CD8-positive, alpha-beta memory T cell (primary cell): ENCODE measurements around the gene HUNK. TPM values are rescaled to one million over a fixed set of nuclear protein-coding genes. Genes with fewer than 3 reads are reported as not detected.

Experiments used
- CTCF ChIA-PET: fragments of 350-600 bp; sonication (Branson Sonifier 250); formaldehyde crosslinking; loops from one replicate; lab custom pipeline; 2021; ENCODE audit warnings: antibody characterized with exemption; lab: Charles Lee
- POLR2A ChIA-PET: fragments of 350-600 bp; sonication (Branson Sonifier 250); formaldehyde crosslinking; loops from one replicate; lab custom pipeline; 2021; ENCODE audit warnings: antibody characterized with exemption; lab: Charles Lee
- DNase-seq, 5 donors: peaks; one replicate each; pipeline versions ENCODE4 v3.0.0 to v3.0.0-alpha.2; 2020 to 2022; ENCODE audit warnings: mixed read lengths in 1 of 5
- H3K27ac ChIP-seq: one replicate; pipeline ENCODE4 v1.7.0; 2013; ENCODE audit warnings: low read depth, mild to moderate bottlenecking, low read length, moderate library complexity
- H3K27me3 ChIP-seq: 2 replicates; pipeline ENCODE4 v1.7.0; 2013; ENCODE audit warnings: low read length, mild to moderate bottlenecking; ENCODE audit not compliant: insufficient read depth, poor library complexity, severe bottlenecking
- H3K36me3 ChIP-seq: 2 replicates; pipeline ENCODE4 v1.7.0; 2013; ENCODE audit warnings: mild to moderate bottlenecking, low read length, moderate library complexity; ENCODE audit not compliant: insufficient read depth
- H3K4me1 ChIP-seq: 2 replicates; pipeline ENCODE4 v1.7.0; 2013; ENCODE audit warnings: mild to moderate bottlenecking, low read length, moderate library complexity; ENCODE audit not compliant: insufficient read depth
- H3K4me3 ChIP-seq: 2 replicates; pipeline ENCODE4 v1.7.0; 2013; ENCODE audit warnings: mild to moderate bottlenecking, low read length
- H3K9me3 ChIP-seq: 2 replicates; pipeline ENCODE4 v1.7.0; 2013; ENCODE audit warnings: mild to moderate bottlenecking, low read length
- H3K27ac Mint-ChIP-seq, 8 donors: one replicate each; pipeline ENCODE4 v1.8.0; 2020 to 2021; ENCODE audit warnings: mixed read lengths in 8 of 8, mild to moderate bottlenecking in 6 of 8, inconsistent platforms in 3 of 8, moderate library complexity in 3 of 8
- H3K27me3 Mint-ChIP-seq, 2 donors: one replicate each; pipeline ENCODE4 v1.8.0; 2020 to 2021; ENCODE audit warnings: mixed read lengths in 2 of 2, mild to moderate bottlenecking in 1 of 2, moderate library complexity in 1 of 2
- H3K36me3 Mint-ChIP-seq, 3 donors: one replicate each; pipeline ENCODE4 v1.8.0; 2020 to 2021; ENCODE audit warnings: mixed read lengths in 3 of 3, inconsistent platforms in 1 of 3, mild to moderate bottlenecking in 1 of 3
- H3K4me1 Mint-ChIP-seq, 3 donors: one replicate each; pipeline ENCODE4 v1.8.0; 2020 to 2021; ENCODE audit warnings: mixed read lengths in 3 of 3, inconsistent platforms in 1 of 3, mild to moderate bottlenecking in 1 of 3
- H3K4me3 Mint-ChIP-seq, 7 donors: one replicate each; pipeline ENCODE4 v1.8.0; 2020 to 2021; ENCODE audit warnings: mixed read lengths in 7 of 7, mild to moderate bottlenecking in 6 of 7, moderate library complexity in 4 of 7, inconsistent platforms in 2 of 7
- H3K9me3 Mint-ChIP-seq, 5 donors: one replicate each; pipeline ENCODE4 v1.8.0; 2020 to 2022; ENCODE audit warnings: mixed read lengths in 5 of 5, mild to moderate bottlenecking in 3 of 5, moderate library complexity in 2 of 5, inconsistent platforms in 1 of 5
- polyA plus RNA-seq: library from polyadenylated mRNA; unstranded; fragments of 300-500 nt; fragmentation: Illumina TruSeq; gene quantifications from one replicate; pipeline ENCODE4 v1.2.3, GENCODE V29; 2021
- total RNA-seq, 2 experiments: library from RNA; stranded (reverse); gene quantifications; one replicate each; pipeline ENCODE4 v1.2.3, GENCODE V29; 2021

The HUNK gene
- total and polyA plus RNA-seq, 3 experiments from 2014 or later, result 0.02 to 0.20 (median 0.06) TPM

DNA sequence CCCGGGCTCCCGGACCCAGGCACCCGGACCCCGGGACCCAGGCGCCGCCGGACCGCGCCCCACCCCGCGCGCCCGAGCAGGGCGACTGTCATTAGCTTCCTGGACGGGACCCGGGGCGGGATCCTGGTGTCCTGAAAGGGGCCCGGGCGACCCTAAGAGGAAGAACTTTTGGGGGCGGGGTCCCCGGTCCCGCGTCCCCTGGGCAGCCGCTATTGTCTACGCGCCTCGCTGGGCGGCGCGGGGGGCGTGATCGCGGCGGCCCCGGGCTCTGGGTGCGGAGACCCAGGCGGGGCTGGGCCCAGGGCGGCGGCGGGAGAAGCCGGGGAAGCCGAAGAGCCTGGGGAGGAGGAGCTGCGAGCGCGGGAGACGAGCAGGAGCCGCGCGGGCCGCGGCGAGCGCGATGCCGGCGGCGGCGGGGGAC, 465 bp downstream of the HUNK start:
- Mint-ChIP-seq H3K4me1 (peaks cover 10 to 14% (median 11%) of the 10 kb centered on the region in 3 donors), H3K27ac (no peak overlapping the region), H3K36me3 (peaks cover 0 to 2% (median 0%) of the 10 kb centered on the region in 3 donors), H3K4me3 (no peak overlapping the region), H3K9me3 (peaks cover 0 to 3% (median 0%) of the 10 kb centered on the region in 5 donors), H3K27me3 (peaks cover 29 to 59% of the 10 kb centered on the region in 2 donors)
- ChIA-PET POLR2A (no interaction called here), CTCF (interaction anchor here (1.0 kb wide), 1 partner anchor 15 kb away, joined by 3 read pairs; no protein-coding TSS in a partner anchor)
- Histone ChIP-seq H3K4me1 (no peaks in the 10 kb centered on the region), H3K9me3 (no peaks in the 10 kb centered on the region), H3K27me3 (peaks cover 10% of the 10 kb centered on the region), H3K4me3 (no peak overlapping the region), H3K36me3 (no peaks in the 10 kb centered on the region), H3K27ac (no peak overlapping the region)
- DNase-seq, result no peak

GRCh38 chr21:31873696-31874599, 1.1 kb downstream of the HUNK start:
- DNase-seq, result peak in 2 of 5 donors; percentile 4 to 29
- Histone ChIP-seq H3K4me1 (no peaks in the 10 kb centered on the region), H3K27me3 (peaks cover 10% of the 10 kb centered on the region), H3K27ac (no peak overlapping the region), H3K36me3 (no peaks in the 10 kb centered on the region), H3K9me3 (no peaks in the 10 kb centered on the region), H3K4me3 (no peak overlapping the region)
- H3K9me3 Mint-ChIP-seq, result peaks cover 0 to 3% (median 0%) of the 10 kb centered on the region in 5 donors
- peak overlapping the region in 1 of 7 donors; percentile 80 for H3K4me3 Mint-ChIP-seq
- H3K27me3 Mint-ChIP-seq, result peaks cover 29 to 59% of the 10 kb centered on the region in 2 donors
- peaks cover 0 to 2% (median 0%) of the 10 kb centered on the region in 3 donors for H3K36me3 Mint-ChIP-seq
- H3K4me1 Mint-ChIP-seq, result peaks cover 10 to 14% (median 11%) of the 10 kb centered on the region in 3 donors
- H3K27ac Mint-ChIP-seq, result no peak overlapping the region
- CTCF ChIA-PET, result interaction anchor here (1.0 kb wide), 1 partner anchor 15 kb away, joined by 3 read pairs; no protein-coding TSS in a partner anchor
- POLR2A ChIA-PET, result no interaction called here

GRCh38 chr21:31874812-31875212, 2.0 kb downstream of the HUNK start:
- H3K27me3 Mint-ChIP-seq, result peaks cover 29 to 61% of the 10 kb centered on the region in 2 donors
- peak overlapping the region in 3 of 7 donors; percentile 17 to 80 (median 50) for H3K4me3 Mint-ChIP-seq
- H3K4me1 Mint-ChIP-seq, result peaks cover 10 to 14% (median 11%) of the 10 kb centered on the region in 3 donors
- H3K9me3 ChIP-seq, result no peaks in the 10 kb centered on the region
- H3K27me3 ChIP-seq, result peaks cover 13% of the 10 kb centered on the region
- no peaks in the 10 kb centered on the region for H3K36me3 ChIP-seq
- peak overlapping the region in 1 of 8 donors; percentile 31 for H3K27ac Mint-ChIP-seq
- ChIA-PET CTCF (no interaction called here), POLR2A (no interaction called here)
- no peaks in the 10 kb centered on the region for H3K4me1 ChIP-seq
- H3K36me3 Mint-ChIP-seq, result peaks cover 0 to 2% (median 0%) of the 10 kb centered on the region in 3 donors
- no peak overlapping the region for H3K4me3 ChIP-seq
- DNase-seq, result no peak
- H3K27ac ChIP-seq, result no peak overlapping the region
- H3K9me3 Mint-ChIP-seq, result peaks cover 0 to 3% (median 0%) of the 10 kb centered on the region in 5 donors

GRCh38 chr21:31875496-31876015, 2.7 kb downstream of the HUNK start:
- Mint-ChIP-seq H3K27ac (no peak overlapping the region), H3K36me3 (peaks cover 0 to 2% (median 0%) of the 10 kb centered on the region in 3 donors), H3K9me3 (peaks cover 0 to 3% (median 0%) of the 10 kb centered on the region in 5 donors), H3K4me3 (peak overlapping the region in 2 of 7 donors; percentile 23 to 44), H3K27me3 (peaks cover 27 to 62% of the 10 kb centered on the region in 2 donors), H3K4me1 (peaks cover 10 to 14% (median 11%) of the 10 kb centered on the region in 3 donors)
- no peak for DNase-seq
- no peaks in the 10 kb centered on the region for H3K4me1 ChIP-seq
- ChIA-PET CTCF (no interaction called here), POLR2A (no interaction called here)
- H3K4me3 ChIP-seq, result no peak overlapping the region
- no peak overlapping the region for H3K27ac ChIP-seq
- no peaks in the 10 kb centered on the region for H3K9me3 ChIP-seq
- peaks cover 13% of the 10 kb centered on the region for H3K27me3 ChIP-seq
- H3K36me3 ChIP-seq, result no peaks in the 10 kb centered on the region

GRCh38 chr21:31877463-31877957, 4.7 kb downstream of the HUNK start:
- H3K4me3 Mint-ChIP-seq, result no peak overlapping the region
- H3K9me3 ChIP-seq, result no peaks in the 10 kb centered on the region
- peaks cover 0 to 3% (median 0%) of the 10 kb centered on the region in 5 donors for H3K9me3 Mint-ChIP-seq
- no peak for DNase-seq
- H3K36me3 ChIP-seq, result no peaks in the 10 kb centered on the region
- POLR2A ChIA-PET, result no interaction called here
- peaks cover 7% of the 10 kb centered on the region for H3K27me3 ChIP-seq
- H3K27ac Mint-ChIP-seq, result no peak overlapping the region
- CTCF ChIA-PET, result no interaction called here
- no peak overlapping the region for H3K27ac ChIP-seq
- H3K36me3 Mint-ChIP-seq, result peaks cover 0 to under 1% (median 0%) of the 10 kb centered on the region in 3 donors
- H3K27me3 Mint-ChIP-seq, result peaks cover 21 to 53% of the 10 kb centered on the region in 2 donors
- H3K4me1 Mint-ChIP-seq, result peaks cover under 1 to 5% (median 1%) of the 10 kb centered on the region in 3 donors
- no peaks in the 10 kb centered on the region for H3K4me1 ChIP-seq
- H3K4me3 ChIP-seq, result no peak overlapping the region

GRCh38 chr21:31878831-31879230, 6.0 kb downstream of the HUNK start:
- H3K36me3 ChIP-seq, result no peaks in the 10 kb centered on the region

DNA sequence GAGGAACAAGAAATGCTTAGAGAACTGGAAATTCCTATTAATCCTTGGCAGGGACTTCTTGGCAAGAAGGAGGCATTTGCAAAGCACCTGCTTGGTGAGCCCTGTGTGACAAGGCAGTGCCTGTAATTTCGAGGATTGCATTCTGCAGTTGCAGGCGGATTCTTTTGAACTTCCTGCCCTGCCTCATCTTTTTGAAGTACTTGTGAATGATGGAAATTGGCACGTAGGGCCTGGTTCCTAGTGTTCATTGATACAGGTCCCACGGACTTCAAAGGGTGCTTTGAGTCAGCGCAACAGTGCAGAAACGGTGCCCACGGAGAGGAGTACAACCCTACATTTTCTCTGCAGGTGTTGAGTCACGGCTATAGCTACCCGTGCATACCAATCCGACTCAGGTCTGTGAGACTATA, 6.4 kb downstream of the HUNK start:
- no peak overlapping the region for H3K27ac ChIP-seq
- Mint-ChIP-seq H3K9me3 (peaks cover 0 to 3% (median 0%) of the 10 kb centered on the region in 5 donors), H3K27ac (no peak overlapping the region), H3K4me1 (peaks cover 0 to 4% (median 1%) of the 10 kb centered on the region in 3 donors), H3K27me3 (peaks cover 20 to 52% of the 10 kb centered on the region in 2 donors), H3K4me3 (no peak overlapping the region), H3K36me3 (no peaks in the 10 kb centered on the region)
- H3K4me3 ChIP-seq, result no peak overlapping the region
- no peaks in the 10 kb centered on the region for H3K4me1 ChIP-seq
- H3K27me3 ChIP-seq, result peaks cover 7% of the 10 kb centered on the region
- H3K36me3 ChIP-seq, result no peaks in the 10 kb centered on the region
- POLR2A ChIA-PET, result no interaction called here
- H3K9me3 ChIP-seq, result no peaks in the 10 kb centered on the region
- CTCF ChIA-PET, result no interaction called here
- no peak for DNase-seq

More at GRCh38 chr21:31878831-31879230, 6.0 kb downstream of the HUNK start:
- no peak overlapping the region for H3K27ac Mint-ChIP-seq
- H3K9me3 Mint-ChIP-seq, result peaks cover 0 to 3% (median 0%) of the 10 kb centered on the region in 5 donors
- H3K27me3 Mint-ChIP-seq, result peaks cover 20 to 52% of the 10 kb centered on the region in 2 donors
- H3K4me3 ChIP-seq, result no peak overlapping the region
- H3K27me3 ChIP-seq, result peaks cover 7% of the 10 kb centered on the region
- H3K9me3 ChIP-seq, result no peaks in the 10 kb centered on the region
- no peaks in the 10 kb centered on the region for H3K36me3 Mint-ChIP-seq
- POLR2A ChIA-PET, result no interaction called here
- no peak overlapping the region for H3K4me3 Mint-ChIP-seq
- H3K4me1 ChIP-seq, result no peaks in the 10 kb centered on the region
- H3K4me1 Mint-ChIP-seq, result peaks cover 0 to 4% (median 1%) of the 10 kb centered on the region in 3 donors
- no peak overlapping the region for H3K27ac ChIP-seq
- DNase-seq, result no peak
- CTCF ChIA-PET, result no interaction called here
